ENCODE results near the gene PCSK5.

The PCSK5 gene

GRCh38 chr9:76366275-76366674, 475.8 kb downstream of the PCSK5 start:
- Histone ChIP-seq H3F3A (ENCODE audit: insufficient read depth) (no peaks in the 10 kb centered on the region), H4K20me1 (ENCODE audit: low read depth, low read length) (no peaks in the 10 kb centered on the region), H3K9me3 (ENCODE audit: insufficient read depth, low read length) (no peaks in the 10 kb centered on the region), H3K36me3 (ENCODE audit: low read length) (no peaks in the 10 kb centered on the region), H3K4me2 (ENCODE audit: low read depth, low read length, poor library complexity, severe bottlenecking) (no peak overlapping the region), H3K27me3 (ENCODE audit: low read length) (no peaks in the 10 kb centered on the region), H3K9me2 (replicated peaks; ENCODE audit: insufficient read depth, low read length) (no peaks in the 10 kb centered on the region), H3K9ac (ENCODE audit: low read length) (no peak overlapping the region), H3K4me3 (ENCODE audit: insufficient read depth, low read length, poor library complexity, severe bottlenecking) (no peak overlapping the region), H3K27ac (ENCODE audit: low read depth, low read length) (no peak overlapping the region), H3K79me2 (ENCODE audit: insufficient read depth, low read length) (no peaks in the 10 kb centered on the region), H2AFZ (ENCODE audit: low read depth, low read length, severe bottlenecking) (no peak overlapping the region)
- no peak for TF ChIP-seq CTCF (IDR thresholded peaks at IDR 0.05; ENCODE audit: insufficient read depth, low read length, poor library complexity, severe bottlenecking)
- no peak for TF ChIP-seq EZH2phosphoT487 (conservative IDR thresholded peaks at IDR 0.05; ENCODE audit: low read length)

- Histone ChIP-seq H3F3A (ENCODE audit: insufficient read depth) (no peaks in the 10 kb centered on the region), H3K4me2 (ENCODE audit: low read depth, low read length, poor library complexity, severe bottlenecking) (no peak overlapping the region), H3K36me3 (ENCODE audit: low read length) (no peaks in the 10 kb centered on the region), H4K20me1 (ENCODE audit: low read depth, low read length) (no peaks in the 10 kb centered on the region), H3K79me2 (ENCODE audit: insufficient read depth, low read length) (no peaks in the 10 kb centered on the region), H3K9me2 (replicated peaks; ENCODE audit: insufficient read depth, low read length) (no peaks in the 10 kb centered on the region), H3K27me3 (ENCODE audit: low read length) (no peaks in the 10 kb centered on the region), H2AFZ (ENCODE audit: low read depth, low read length, severe bottlenecking) (no peak overlapping the region), H3K4me3 (ENCODE audit: insufficient read depth, low read length, poor library complexity, severe bottlenecking) (no peak overlapping the region), H3K27ac (ENCODE audit: low read depth, low read length) (no peak overlapping the region), H3K9me3 (ENCODE audit: insufficient read depth, low read length) (no peaks in the 10 kb centered on the region), H3K9ac (ENCODE audit: low read length) (no peak overlapping the region)
- TF ChIP-seq EZH2phosphoT487 (conservative IDR thresholded peaks at IDR 0.05; ENCODE audit: low read length) (no peak), CTCF (IDR thresholded peaks at IDR 0.05; ENCODE audit: insufficient read depth, low read length, poor library complexity, severe bottlenecking) (no peak)
Measured at GRCh38 chr9:76369583-76369982, 479.1 kb downstream of the PCSK5 start.

GRCh38 chr9:76370396-76371023, 480.0 kb downstream of the PCSK5 start:
- Histone ChIP-seq H3K4me3 (ENCODE audit: insufficient read depth, low read length, poor library complexity, severe bottlenecking) (no peak overlapping the region), H3K36me3 (ENCODE audit: low read length) (no peaks in the 10 kb centered on the region), H3K4me2 (ENCODE audit: low read depth, low read length, poor library complexity, severe bottlenecking) (no peak overlapping the region), H3K9ac (ENCODE audit: low read length) (no peak overlapping the region), H3F3A (ENCODE audit: insufficient read depth) (no peaks in the 10 kb centered on the region), H3K9me3 (ENCODE audit: insufficient read depth, low read length) (no peaks in the 10 kb centered on the region), H3K27ac (ENCODE audit: low read depth, low read length) (no peak overlapping the region), H3K9me2 (replicated peaks; ENCODE audit: insufficient read depth, low read length) (no peaks in the 10 kb centered on the region), H4K20me1 (ENCODE audit: low read depth, low read length) (no peaks in the 10 kb centered on the region), H3K79me2 (ENCODE audit: insufficient read depth, low read length) (no peaks in the 10 kb centered on the region), H3K27me3 (ENCODE audit: low read length) (no peaks in the 10 kb centered on the region), H2AFZ (ENCODE audit: low read depth, low read length, severe bottlenecking) (no peak overlapping the region)
- TF ChIP-seq CTCF (IDR thresholded peaks at IDR 0.05; ENCODE audit: insufficient read depth, low read length, poor library complexity, severe bottlenecking) (no peak), EZH2phosphoT487 (conservative IDR thresholded peaks at IDR 0.05; ENCODE audit: low read length) (no peak)
